GM12891 (cell line): ENCODE measurements around the gene E2F6.

Experiments used
- DNase-seq: peaks from one replicate; pipeline ENCODE4 v3.0.0; 2011; ENCODE audit warnings: low spot score; ENCODE audit not compliant: insufficient read length
- FAIRE-seq: peaks from 2 replicates; lab custom pipeline; 2011; peaks lifted over from hg19 to GRCh38; lab: Jason Lieb, UNC
- PAX5 ChIP-seq: IDR thresholded peaks from 2 replicates; pipeline ENCODE4 v1.6.1; 2011; ENCODE audit warnings: low read length, moderate library complexity, mild to moderate bottlenecking; ENCODE audit not compliant: insufficient read depth, severe bottlenecking
- POLR2A ChIP-seq: IDR thresholded peaks from 2 replicates; pipeline ENCODE4 v1.6.1; 2011; ENCODE audit warnings: low read depth, low read length, control low read depth
- POLR2AphosphoS5 ChIP-seq: IDR thresholded peaks from 2 replicates; pipeline ENCODE4 v1.6.1; 2011; ENCODE audit warnings: low read depth, low read length, control low read depth
- POU2F2 ChIP-seq: IDR thresholded peaks from 2 replicates; pipeline ENCODE4 v1.6.1; 2011; ENCODE audit warnings: low read depth, mild to moderate bottlenecking, control low read depth, low read length, moderate library complexity
- SPI1 ChIP-seq: IDR thresholded peaks from 2 replicates; pipeline ENCODE4 v1.6.1; 2011; ENCODE audit warnings: low read depth, low read length, control low read depth
- TAF1 ChIP-seq: IDR thresholded peaks from 2 replicates; pipeline ENCODE4 v1.6.1; 2011; ENCODE audit warnings: low read depth, low read length, control low read depth

E2F6 gene

GRCh38 chr2:11396467-11397445 lies 69.2 kb downstream of the E2F6 start:
- DNase-seq (no peak), FAIRE-seq (no peak)
- TF ChIP-seq PAX5 = no peak
- no peak for TF ChIP-seq POLR2A
- no peak for TF ChIP-seq TAF1
- no peak for TF ChIP-seq POLR2AphosphoS5

- FAIRE-seq (no peak), DNase-seq (no peak)
- TF ChIP-seq POU2F2 (no peak), TAF1 (no peak), POLR2AphosphoS5 (no peak), PAX5 (no peak), SPI1 (no peak), POLR2A (no peak)
These were observed 69.9 kb downstream of the E2F6 start for GRCh38 chr2:11396021-11396420.

GRCh38 chr2:11395389-11395788 lies 70.6 kb downstream of the E2F6 start:
- TF ChIP-seq TAF1 = no peak
- no peak for TF ChIP-seq POU2F2
- TF ChIP-seq POLR2A = no peak
- TF ChIP-seq PAX5 = no peak
- TF ChIP-seq POLR2AphosphoS5 = no peak
- TF ChIP-seq SPI1 = no peak
- no peak for FAIRE-seq
- no peak for DNase-seq
